ENCODE measurements around the gene CHCHD3.

Gene CHCHD3

DNA sequence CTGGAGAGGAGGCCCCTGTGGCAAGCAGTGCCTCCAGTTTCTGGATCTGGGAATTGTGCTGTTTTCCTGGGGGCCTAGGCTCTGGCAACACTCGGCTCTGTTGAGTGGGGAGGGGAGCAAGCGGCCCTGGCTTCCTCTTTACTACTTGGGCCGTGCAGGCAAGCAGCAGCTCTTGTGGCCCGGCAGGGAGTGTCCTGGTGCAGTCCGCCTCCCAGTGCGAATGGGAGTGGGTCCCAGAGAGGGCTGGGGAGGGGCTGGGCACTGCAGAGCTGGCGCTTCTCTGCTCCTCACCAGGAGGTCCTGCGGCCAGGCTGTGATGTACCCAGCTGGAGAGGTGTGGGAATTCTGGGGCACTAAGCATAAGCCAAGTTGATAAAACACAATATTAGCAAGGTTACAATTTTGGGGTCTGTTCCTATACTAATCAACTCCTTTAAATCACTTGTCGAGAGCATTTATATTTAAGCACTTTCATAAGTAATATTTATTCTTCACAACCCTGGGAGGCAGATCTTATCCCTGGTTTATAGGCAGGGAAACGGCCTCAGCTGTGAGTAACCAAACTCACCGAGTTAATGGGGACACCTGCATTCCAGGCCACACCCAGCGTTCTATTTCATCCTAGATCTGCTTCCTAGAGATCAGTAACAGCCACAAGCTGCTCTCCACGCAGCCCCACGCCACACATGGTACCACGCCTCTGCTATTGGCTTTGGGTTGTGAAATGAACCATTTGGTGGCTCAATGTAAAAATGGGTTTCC lies 322.2 kb downstream of the CHCHD3 start:
- DNase-seq: no peak

DNA sequence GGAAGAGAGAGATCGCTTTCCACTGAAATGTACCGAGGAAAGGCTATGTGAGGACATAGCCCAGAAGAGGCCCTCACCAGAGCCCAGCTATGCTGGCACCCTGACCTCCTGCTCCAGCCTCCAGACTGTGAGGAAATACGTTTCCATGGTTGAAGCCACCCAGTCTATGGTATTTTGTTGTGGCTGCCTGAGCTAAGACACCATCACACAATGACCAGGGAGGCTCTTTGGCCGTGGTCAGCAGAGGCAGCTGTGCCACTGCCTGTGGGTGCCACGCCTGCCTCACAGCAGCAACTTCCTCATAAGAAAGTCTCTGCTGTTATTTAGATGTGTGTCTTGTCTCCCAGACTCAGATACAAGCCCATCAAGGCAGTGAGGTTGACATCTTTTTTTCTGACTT lies 322.9 kb downstream of the CHCHD3 start:
- no peak for DNase-seq

DNA sequence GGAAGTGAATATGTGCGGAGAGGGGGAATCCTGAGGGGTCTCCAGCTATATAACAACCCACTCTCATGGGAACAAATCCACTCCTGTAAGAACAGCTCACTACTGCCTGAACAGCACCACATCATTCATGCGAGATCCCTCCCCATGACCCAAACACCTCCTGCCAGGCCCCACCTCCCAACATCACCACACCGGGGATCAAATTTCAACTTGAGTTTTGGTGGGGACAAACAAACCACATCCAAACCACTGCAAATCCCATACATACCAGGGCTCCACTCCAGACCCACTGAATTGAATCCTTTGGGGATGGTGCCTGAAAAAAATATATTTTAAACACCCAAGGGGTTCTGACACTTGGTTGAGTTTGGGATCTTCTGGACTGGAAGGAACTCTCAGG lies 324.1 kb downstream of the CHCHD3 start:
- DNase-seq: no peak

DNA sequence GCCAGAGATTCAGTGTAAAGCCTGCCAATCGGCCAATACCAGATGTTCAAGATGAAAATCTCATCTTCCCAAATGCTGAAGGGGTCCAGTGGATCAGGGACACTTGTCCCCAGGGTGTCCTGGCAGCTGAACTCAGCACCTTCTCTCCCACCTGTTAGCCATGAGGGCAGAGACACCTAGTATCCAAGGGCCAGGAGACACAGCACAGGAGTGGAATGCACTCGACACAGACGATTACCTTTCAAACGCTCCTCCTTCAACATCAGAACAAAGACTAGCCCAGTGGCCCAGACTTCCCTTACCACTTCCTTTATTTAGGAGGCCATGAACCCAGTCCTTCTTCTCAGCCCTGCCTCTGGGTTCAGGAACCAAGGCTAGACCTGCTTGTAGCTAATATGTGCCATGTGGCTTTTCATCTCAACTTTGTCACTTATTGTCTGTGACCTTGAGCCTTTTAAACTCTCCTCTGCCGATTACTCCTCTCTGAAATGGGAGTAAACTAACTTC lies 325.4 kb downstream of the CHCHD3 start:
- DNase-seq: no peak

GRCh38 chr7:132755538-132756483 lies 326.1 kb downstream of the CHCHD3 start:
- no peak for DNase-seq

- DNase-seq: no peak
These were observed 329.5 kb downstream of the CHCHD3 start for GRCh38 chr7:132752431-132752830.

DNA sequence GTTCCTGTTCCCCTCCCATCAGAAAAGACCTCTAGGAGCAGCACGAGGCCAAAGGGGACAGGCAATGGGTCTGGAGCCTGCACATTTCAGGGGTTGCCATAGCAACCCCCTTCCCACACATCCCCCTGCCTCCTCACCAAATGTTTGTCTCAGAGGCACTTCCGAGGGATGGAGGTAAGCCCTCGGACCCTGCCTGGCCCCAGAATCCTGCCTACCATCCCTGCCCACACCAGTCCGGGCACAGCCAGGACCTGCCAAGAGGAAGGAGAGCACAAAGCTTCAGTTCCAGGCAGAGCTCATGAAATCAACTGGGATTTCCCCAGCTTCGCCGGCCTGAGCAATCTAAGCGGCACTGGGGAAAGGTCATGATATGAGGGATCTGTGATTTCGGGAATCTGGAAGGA lies 330.6 kb downstream of the CHCHD3 start:
- no peak for DNase-seq

DNA sequence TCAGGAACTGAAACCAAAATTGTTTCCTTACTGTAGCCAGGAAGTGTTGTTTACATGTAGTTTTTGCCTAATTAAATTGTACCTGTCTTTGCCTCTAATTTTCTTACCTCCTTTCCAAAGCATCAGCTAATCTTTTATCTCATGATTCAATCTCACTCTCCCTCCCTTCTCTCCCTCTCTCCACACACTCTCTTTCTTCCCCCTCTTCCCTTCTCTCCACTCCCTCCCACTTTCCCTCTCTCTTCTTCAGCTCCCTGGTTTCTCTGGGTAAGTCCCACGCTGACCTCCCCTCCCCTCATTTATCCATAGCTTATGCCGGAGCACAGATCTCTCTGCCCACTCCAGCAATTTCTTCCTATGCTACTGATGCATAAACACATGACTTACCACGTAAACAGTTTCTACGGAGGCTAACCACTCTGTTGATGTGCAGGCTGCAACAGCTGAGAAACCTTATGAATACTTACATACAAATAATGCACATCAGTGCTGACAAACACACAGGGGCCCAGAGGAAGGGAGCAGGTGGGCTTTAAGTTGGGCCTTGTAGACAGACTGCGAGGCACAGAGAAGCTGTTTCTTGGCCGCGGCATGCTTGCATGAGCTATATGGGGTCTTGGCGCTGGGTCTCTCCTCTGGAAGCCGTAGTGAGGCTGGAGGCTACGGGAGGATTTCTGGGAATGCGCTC lies 331.2 kb downstream of the CHCHD3 start:
- DNase-seq: no peak

DNA sequence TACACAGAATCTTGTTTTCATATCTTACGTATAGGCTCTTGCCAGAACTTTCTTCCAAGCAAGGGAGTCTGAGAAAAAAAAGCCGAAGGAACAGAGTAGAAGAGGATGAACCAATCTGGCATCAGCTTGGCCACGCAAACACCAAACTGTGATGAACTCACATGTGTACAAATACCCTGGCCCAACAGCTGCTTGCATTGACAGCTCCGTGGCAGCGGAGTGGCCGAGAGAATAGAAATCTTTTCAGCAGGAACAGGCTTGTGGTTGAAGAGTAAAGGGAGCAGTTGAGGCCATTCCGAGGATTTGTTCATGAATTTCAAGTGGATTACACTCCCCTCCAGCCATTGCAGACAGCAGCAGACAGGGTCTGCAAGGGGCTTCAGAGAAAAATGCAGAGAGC lies 331.8 kb downstream of the CHCHD3 start:
- no peak for DNase-seq

DNA sequence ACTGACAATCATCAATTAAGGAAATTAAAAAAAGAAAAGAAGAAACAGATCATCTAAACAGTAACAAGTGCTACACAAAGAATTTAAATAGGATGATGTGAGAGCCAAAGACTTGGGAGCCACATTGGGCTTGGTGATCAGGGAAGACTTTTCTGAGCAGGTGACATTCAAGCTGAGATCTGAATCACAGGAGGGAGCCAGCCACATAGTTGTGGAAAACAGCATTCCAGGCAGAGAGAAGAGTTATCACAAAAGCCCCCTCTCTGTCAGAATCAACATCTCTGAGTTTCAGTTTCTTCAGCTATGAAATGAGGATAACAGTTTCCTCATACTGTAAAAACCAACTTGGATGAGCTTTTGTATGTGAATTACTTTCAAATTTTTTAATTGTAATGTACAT lies 336.4 kb downstream of the CHCHD3 start:
- DNase-seq: no peak

DNA sequence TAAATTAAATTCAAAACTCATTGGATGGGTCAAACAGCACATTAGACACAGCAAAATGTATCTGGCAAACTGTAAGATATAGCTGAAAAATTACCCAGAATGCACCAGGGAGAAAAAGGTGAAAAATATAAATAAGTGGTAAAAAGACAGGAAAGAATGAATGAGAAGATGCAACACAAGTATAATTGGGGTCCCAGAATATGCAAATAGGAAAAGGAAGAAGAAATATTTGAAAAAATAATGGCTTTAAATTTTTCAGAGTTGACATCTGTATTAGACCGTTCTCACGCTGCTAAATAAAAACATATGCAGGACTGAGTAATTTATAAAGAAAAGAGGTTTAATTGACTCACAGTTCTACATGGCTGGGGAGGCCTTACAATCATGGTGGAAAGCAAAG lies 337.9 kb downstream of the CHCHD3 start:
- DNase-seq: no peak

DNA sequence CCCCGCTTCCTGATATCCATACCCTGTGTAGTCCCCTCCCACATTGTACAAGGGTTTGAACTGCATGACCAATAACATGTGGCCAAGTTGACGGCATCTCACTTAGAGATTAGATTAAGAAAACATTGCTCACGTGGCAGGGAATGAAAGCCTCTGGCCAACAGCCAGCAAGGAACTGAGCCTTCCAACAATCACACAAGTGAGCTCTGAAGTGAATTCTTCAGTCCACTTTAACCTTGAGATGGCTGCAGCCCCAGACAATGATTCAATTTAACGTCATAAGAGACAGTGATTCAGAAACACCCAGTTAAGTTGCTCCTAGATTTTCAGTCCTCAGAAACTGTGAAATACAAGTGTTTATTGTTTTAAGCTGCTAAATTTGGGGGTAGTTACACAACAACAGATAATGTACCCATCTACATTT lies 339.7 kb downstream of the CHCHD3 start:
- no peak for DNase-seq

- DNase-seq: no peak
These were observed 341.7 kb downstream of the CHCHD3 start for GRCh38 chr7:132740176-132740575.

GRCh38 chr7:132739271-132739955 lies 342.5 kb downstream of the CHCHD3 start:
- DNase-seq: no peak

DNA sequence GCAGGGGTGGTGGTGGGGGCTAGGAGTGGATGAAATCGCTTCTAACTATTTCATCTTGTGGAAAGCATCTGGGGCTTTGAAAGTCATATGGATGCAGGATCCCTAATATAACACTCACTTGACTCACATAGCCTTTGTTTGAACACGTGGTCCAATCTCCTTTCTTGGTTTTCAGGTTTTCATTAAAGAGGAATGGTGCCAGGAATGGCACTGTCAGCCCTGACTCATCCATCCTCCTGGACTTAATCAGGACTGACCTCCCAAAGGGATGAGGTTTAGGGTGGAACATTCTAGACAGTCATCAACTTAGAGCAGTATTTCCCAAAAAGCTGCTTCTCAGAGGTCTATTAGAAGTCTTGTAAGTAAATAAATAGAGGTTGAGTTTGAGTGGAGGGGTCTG lies 343.6 kb downstream of the CHCHD3 start:
- no peak for DNase-seq

DNA sequence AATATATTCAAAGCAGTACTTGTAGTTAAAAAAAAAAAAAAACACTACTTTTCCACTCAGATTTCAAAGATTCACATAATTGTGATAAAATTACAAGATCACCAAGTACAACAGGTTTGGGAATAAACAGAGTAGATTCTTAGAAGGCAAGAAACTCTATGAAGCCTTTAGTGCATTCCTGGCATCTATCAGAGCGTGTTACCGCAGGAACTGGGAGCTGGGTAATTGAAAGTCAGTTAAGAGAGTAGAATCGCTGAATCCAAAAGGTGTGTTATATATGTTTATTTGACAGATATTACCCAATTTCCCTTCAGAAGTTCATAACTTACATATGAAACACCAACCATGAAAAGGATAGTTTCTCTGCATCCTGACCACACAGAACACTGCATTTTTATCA lies 346.4 kb downstream of the CHCHD3 start:
- DNase-seq: no peak
